Stimulated activated CD4-positive, alpha-beta T cell treated with anti-CD3 and anti-CD28 coated beads, Interleukin-12 subunit alpha, Interleukin-12 subunit beta, amount 100 ng/mL, for 48 hours (primary cell): ENCODE results near the gene ARMC9.
"Not testable (repeated sequence)": the region's sequence is repeated elsewhere in the genome, so short reads cannot be mapped to it uniquely, and the experiment has no call there.

Source experiments
- DNase-seq, 3 donors: peaks; one replicate each; pipeline ENCODE4 v3.0.0-alpha.2; 2020; ENCODE audit warnings: low read depth in 2 of 3, low spot score in 1 of 3

ARMC9 gene

GRCh38 chr2:231278868-231279267, 80.4 kb downstream of the ARMC9 start:
- no peak for DNase-seq

- DNase-seq = no peak
Observed at GRCh38 chr2:231280846-231281245, 82.4 kb downstream of the ARMC9 start.

- DNase-seq = no peak
Observed at GRCh38 chr2:231284296-231284695, 85.9 kb downstream of the ARMC9 start.

DNA sequence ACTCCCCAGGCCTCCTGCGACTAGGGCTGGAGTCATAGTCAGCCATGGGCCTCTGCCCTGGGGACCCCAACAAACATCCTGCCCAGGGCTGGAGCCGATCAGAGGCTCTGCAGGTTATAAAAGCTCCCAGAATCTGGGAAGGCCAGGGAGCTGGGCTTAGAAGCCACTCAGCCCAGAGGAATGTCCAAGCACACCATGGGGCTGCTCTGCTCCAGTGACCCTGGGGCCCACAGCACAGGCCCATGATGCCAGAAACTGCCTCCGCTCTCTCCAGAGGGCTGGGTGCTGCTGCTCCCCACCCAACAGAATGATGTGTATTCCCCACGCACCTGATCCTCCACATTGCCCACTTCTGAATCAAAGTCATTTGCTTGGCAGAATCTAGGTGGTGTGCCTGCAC, 88.5 kb downstream of the ARMC9 start:
- no peak for DNase-seq

- no peak for DNase-seq
Observed at GRCh38 chr2:231287696-231288095, 89.3 kb downstream of the ARMC9 start.

DNA sequence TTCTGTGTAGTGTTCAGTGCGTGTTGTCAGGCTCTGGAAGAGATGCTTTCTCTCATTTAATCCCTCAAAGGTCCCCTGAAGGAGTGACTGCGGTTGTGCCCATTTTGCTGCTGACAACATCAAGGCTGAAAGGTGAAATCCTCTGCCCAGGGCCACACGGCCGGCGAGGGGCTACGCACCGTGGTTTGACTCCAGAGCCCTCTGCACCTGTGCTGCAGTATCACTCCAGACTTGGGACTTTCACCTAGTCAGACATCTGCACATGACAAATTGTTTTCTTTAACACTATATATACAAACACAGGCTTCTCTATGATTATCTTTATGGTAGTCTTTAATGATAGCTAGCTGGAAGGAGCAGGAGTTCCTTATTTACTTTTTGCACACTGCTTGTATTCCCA, 90.2 kb downstream of the ARMC9 start:
- no peak for DNase-seq

- no peak for DNase-seq
Observed at GRCh38 chr2:231290321-231291015, 92.0 kb downstream of the ARMC9 start.

DNA sequence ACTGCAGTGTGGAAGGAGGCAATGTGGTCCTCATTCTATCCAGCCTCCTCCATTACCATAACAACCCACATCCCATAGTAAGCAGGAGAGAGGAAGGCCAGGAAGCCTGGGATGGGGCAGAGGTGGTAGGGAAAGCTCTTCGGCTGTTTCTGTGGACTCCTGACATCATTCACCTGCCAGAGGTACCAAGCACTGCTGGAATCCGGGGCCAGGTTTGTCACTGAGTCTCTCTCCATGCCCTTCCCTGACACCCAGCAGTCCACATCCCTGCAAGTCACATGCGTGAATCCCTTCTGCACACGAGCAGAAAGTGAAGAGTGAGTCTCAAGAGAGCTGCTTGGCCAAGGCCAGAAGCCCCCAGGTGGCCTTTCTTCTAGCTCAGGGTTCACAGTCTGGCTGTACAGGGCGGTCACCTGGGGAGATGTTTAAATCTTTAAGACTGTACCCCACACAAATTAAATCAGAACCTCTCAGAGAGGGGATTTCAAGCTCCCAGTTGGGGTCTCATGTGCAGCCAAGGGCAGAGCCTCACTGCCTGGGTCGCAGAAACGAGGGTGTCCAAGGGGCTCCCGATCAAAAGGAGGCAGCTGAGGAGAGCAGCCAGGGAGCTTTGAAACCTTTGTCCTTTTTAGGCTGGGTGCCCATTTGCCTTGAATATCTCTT, 94.2 kb downstream of the ARMC9 start:
- DNase-seq = no peak

DNA sequence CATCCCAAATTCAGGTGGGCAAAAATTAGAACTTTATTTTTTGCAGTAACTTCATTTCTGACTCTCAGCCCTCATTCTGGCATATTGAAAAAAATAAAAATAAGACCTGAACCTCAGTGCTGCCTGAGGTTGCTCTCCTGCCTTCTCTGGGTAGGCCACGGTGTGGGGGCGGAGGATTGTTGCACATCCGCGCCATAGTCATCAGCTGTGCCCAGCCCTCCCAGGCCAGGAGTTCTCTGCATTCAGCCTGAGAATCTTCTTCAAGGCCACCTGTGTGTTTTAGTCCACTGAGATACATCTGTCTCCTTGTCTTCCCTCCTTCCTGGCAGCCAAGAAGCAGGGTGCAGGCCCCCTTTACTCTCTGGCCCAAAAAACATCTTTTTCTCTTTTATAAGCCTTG, 94.7 kb downstream of the ARMC9 start:
- DNase-seq = no peak

- no peak for DNase-seq
Observed at GRCh38 chr2:231294116-231294515, 95.7 kb downstream of the ARMC9 start.

GRCh38 chr2:231294571-231295362, 96.3 kb downstream of the ARMC9 start:
- no peak for DNase-seq

DNA sequence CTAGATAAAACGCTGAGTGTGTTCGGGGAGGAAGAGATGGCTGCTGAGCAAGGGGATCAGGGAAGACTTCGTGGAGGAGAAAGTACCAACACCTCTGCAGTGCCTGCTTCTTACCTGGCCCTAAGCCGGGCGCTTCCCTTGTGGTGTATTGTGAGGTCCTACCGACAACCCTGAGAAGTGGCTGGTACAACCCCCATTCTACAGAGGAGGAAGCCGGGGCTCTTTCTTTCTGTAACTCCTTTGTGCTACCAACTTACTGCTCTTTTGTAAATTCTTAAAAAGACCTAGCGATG, 96.9 kb downstream of the ARMC9 start:
- DNase-seq = no peak

- DNase-seq = no peak
Observed at GRCh38 chr2:231296401-231296974, 98.1 kb downstream of the ARMC9 start.

DNA sequence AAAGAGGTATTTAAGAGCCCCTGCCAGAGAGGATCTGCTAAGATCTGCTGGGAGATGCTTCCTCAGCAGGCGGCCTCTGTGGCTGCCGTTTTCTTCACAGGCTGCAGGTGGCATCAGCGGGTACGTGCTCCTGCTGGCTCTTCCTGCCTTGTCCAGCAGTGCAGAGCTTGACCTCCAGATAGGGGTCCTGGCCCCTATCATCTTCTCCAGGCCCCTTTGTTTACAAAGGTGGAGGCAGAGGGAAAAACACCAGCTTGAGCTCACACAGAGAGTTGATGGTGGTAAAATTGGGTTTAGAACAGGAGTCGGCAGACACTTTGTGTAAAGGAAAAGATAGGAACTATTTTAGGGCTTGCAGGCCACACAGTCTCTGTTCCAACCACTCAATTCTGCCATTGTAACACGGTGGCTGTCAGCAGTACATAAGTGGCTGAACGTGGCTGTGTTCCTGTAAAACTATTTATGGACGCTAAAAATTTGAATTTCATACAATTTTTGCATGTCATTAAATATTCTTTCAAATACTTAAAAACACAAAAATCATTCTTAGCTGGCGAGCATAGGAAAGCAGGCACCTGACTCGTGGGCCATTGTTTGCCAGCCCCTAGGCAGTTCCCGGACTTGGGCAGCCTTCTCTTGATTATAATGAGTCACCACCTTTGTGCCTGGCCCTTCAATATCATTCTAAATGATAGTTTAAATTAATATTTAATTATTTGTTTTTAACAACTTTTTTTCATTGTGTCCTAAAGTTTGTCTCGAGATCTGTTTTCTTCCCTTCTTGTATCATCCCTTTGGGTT, 98.9 kb downstream of the ARMC9 start:
- peak in 1 of 3 donors; percentile 8 for DNase-seq

- no peak for DNase-seq
Observed at GRCh38 chr2:231298091-231298490, 99.7 kb downstream of the ARMC9 start.

- no peak for DNase-seq
Observed at GRCh38 chr2:231299267-231299666, 100.8 kb downstream of the ARMC9 start.

GRCh38 chr2:231300020-231300721, 101.7 kb downstream of the ARMC9 start:
- DNase-seq = no peak

- DNase-seq = no peak
Observed at GRCh38 chr2:231300722-231301076, 102.3 kb downstream of the ARMC9 start.

GRCh38 chr2:231304259-231304658, 105.8 kb downstream of the ARMC9 start:
- DNase-seq = not testable (repeated sequence)

DNA sequence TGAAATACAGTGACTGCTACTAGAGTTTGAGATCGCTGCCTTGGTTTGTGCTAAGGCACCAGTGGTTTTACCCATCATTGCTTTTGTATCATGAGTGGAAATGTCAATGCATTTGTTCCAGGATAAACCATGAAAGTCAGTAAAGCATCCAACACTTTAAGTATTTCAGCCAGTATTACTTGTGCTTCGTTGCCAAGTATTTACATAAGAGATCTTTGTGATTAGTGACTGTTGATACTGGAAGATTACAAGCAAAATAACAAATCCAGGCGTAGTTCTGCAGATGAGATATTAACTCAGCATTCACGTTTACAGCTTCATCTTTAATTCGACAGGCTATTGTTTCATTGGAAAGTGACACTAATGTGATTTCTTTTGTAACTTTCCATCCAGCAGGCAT, 106.8 kb downstream of the ARMC9 start:
- no peak for DNase-seq
